Neural progenitor cell (in vitro differentiated cells): ENCODE results near the gene CLTCL1.

Source experiments
- CTCF ChIP-seq: fragments of 200-600 bp; sonication (generic); IDR thresholded peaks from 2 replicates; pipeline ENCODE4 v1.5.1; 2017; ENCODE audit warnings: antibody characterized with exemption, mild to moderate bottlenecking
- EZH2phosphoT487 ChIP-seq: fragments of 200-600 bp; sonication (generic); IDR thresholded peaks from 2 replicates; pipeline ENCODE4 v1.6.1; 2017; ENCODE audit warnings: antibody characterized with exemption

DNA sequence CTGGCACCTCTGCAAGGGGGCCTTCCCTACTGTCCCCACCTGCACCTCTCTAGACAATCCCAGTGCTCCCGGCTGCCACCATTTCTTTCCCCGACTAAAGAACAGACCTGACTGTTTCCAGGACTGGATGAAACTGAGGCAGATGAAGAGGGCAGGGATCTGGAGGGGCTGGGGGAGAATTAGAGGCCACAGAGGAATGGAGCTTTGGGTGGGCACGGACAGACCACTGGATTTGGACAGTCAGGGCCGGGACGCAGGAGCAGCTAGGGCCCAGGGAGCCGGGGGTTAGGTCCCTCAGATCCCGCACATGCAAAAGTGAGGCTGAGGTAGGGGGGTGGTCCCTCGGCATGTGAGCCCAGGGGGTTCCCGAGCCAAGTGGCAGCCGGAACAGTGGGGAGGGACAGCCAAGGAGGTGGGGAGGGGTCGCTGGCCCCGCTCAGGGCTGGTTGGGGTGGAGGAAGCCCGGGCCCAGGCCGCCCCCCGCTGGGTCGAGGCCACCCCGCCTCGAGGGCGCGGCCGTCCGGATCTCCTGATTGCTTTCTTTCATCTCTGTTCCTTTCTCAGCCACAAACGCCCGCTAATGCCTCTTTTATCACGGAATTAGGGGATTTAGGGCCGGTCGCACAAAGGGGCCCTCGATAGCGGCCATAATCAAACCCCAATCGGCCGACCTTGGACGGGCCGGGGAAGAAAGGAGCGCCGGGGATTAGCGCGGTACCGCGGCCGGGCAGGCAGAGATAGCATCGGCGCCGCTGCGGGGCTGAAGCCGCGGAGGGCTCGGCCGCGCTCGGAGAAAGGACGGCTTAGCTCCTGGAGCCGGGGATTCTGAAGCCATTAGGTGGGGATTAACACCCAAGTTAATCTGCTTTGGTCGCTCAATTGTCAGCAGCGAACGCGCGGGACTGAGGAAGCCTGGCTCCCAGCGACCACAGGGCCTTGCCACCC lies 122.2 kb downstream of the CLTCL1 start:
- TF ChIP-seq CTCF, result no peak
- TF ChIP-seq EZH2phosphoT487, result peak; percentile 92
